PC-3 (cell line): ENCODE measurements around the gene CACNA1H.
"Not testable (repeated sequence)": the region's sequence is repeated elsewhere in the genome, so short reads cannot be mapped to it uniquely, and the experiment has no call there.

Experiments used
- CTCF ChIP-seq: fragments of 300-600 bp; sonication (generic); conservative IDR thresholded peaks from 2 replicates; pipeline ENCODE4 v1.5.1; 2017; ENCODE audit warnings: antibody characterized with exemption, low read depth, mild to moderate bottlenecking, low read length
- EZH2 ChIP-seq: fragments of 300-600 bp; sonication (generic); IDR thresholded peaks from one replicate; pipeline ENCODE4 v1.6.1; 2017; ENCODE audit warnings: antibody characterized with exemption, mild to moderate bottlenecking, low read length; ENCODE audit not compliant: unreplicated experiment
- EZH2phosphoT487 ChIP-seq: fragments of 300-600 bp; sonication (generic); IDR thresholded peaks from 2 replicates; pipeline ENCODE4 v1.6.1; 2018; ENCODE audit warnings: mild to moderate bottlenecking, antibody characterized with exemption, low read length, borderline replicate concordance

GRCh38 chr16:1255276-1256122 lies 102.6 kb downstream of the CACNA1H start, which contains the start of gene TPSD1:
- TF ChIP-seq CTCF, EZH2, EZH2phosphoT487: not testable (repeated sequence)
